SH-SY5Y (cell line): ENCODE results near the gene LRRC72.

Experiments used
- GATA2 ChIP-seq: IDR thresholded peaks from 2 replicates; pipeline ENCODE4 v1.6.1; 2011; ENCODE audit warnings: mild to moderate bottlenecking, low read depth, low read length
- GATA3 ChIP-seq: IDR thresholded peaks from 2 replicates; pipeline ENCODE4 v1.6.1; 2011; ENCODE audit warnings: low read depth, mild to moderate bottlenecking, low read length, moderate library complexity

DNA sequence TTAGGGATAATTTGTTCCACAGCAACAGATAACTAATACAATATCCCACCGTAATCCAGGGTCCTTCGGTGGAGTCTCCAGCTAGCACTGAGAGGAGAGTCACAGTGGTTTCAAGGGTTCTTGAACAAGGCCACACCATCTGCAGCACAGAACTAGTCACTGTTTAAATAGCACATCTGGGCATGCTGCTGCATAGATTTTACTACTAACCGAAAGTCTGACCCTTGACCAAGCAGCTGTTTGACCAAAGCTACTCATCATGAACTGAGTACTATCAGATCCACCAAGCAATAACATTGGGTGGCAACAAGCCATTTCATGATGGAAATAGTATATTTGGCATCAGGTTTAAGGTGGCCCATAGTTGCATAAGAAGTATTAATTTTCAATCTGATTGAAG, 65.8 kb downstream of the LRRC72 start:
- TF ChIP-seq GATA2: no peak
- TF ChIP-seq GATA3: no peak
